Measurements from ENCODE around the gene C1QTNF3.
"Not testable (repeated sequence)": the region's sequence is repeated elsewhere in the genome, so short reads cannot be mapped to it uniquely, and the experiment has no call there.

The C1QTNF3 gene

GRCh38 chr5:34043099-34043876 lies at the start of gene C1QTNF3:
C1QTNF3 (minus strand) TSS chr5:34043213; CDS start chr5:34043125, 88 bp downstream.
- DNase-seq (ENCODE audit: low spot score), result no peak

DNA sequence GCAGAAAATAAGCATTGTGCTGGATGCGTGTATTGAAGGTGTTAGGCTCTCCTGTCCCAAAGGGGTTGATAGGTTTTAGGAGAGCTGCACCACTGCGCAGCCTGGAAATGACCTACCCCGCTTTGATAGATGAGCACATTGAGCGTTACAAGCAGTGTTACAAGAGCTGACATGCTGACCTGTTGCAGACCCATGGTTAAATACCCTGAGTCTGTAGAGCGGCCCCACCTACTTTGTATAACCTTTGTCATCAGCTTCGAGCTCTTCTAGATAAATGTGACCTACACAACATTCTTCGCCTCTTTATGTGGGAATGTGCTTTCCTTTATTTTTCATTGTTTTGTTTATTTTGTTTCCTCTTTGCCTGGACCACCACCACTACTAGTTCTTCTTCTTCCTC lies 48.0 kb upstream of the C1QTNF3 start:
- not testable (repeated sequence) for DNase-seq (ENCODE audit: low spot score)

DNA sequence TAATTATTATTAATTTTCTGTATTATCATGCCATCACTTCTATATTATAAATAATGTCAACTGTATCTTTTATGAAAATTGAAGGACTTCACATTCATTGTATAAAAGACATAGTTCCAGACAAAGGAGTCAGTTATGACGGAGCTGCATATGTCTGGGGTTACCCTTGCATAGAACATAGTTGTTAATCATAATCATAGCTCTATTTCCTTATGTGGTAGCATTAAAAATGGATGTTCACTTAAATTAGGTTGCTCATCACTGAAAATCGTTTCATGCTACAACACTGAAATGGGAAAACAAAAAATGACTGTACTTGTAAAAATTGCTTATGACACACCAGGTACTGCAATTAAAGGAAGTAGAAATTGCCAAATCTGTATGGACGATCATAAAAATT lies 46.8 kb upstream of the C1QTNF3 start:
- DNase-seq (ENCODE audit: low spot score), result not testable (repeated sequence)

GRCh38 chr5:34087728-34088127 lies 44.7 kb upstream of the C1QTNF3 start:
- not testable (repeated sequence) for DNase-seq (ENCODE audit: low spot score)

- DNase-seq (ENCODE audit: low spot score), result not testable (repeated sequence)
Measured at GRCh38 chr5:34083898-34084297, 40.9 kb upstream of the C1QTNF3 start.

GRCh38 chr5:34079505-34079904 lies 36.5 kb upstream of the C1QTNF3 start:
- not testable (repeated sequence) for DNase-seq (ENCODE audit: low spot score)

GRCh38 chr5:34077636-34078035 lies 34.6 kb upstream of the C1QTNF3 start:
- DNase-seq (ENCODE audit: low spot score), result not testable (repeated sequence)

DNA sequence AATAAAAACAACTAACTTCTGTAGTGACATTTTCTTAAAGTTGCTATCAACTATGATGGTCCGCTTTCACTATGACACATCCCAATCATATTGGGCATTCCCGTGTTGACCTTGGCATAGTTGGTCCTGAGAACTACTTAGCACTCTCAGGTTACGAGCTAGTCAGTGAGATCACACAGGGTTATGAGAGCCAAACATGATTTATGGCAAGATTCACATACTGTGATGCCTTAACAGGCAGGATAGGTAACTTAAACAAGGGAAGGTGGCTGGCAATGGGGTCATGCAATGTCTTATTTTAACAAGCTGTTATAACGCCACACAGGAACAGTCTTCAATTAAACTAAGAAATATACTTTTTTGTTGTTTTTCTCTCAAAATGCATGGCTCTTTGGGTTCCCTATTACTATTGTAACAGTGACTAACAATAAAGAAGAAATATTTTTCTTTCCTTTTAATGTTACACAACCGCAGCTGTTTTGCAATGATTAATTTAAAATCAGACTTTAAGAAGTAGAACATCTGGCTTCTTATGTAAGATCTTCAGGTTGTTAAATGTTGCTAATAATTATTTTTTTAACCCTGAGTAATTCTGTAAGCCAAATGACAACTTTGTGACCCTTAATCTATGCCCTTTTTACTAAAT lies 33.8 kb upstream of the C1QTNF3 start:
- not testable (repeated sequence) for DNase-seq (ENCODE audit: low spot score)

DNA sequence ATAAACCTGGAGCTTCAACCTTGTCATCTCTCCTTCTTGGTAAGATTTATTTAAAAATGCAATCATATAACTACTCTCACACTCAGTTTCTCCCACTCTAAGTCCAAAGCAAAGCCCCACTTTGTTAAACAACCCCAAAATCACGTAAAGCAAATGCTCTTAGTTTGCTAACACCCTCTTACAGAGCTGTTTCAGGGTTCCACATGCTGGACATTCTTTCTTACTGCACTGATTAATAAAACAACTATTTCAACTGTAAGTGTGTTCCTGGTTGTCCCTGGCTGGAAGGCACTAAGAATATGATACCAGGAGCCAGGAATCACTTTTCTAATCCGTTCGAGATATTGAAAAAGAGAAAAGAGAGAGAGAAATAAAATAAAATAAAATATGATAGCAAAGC lies 31.5 kb upstream of the C1QTNF3 start:
- not testable (repeated sequence) for DNase-seq (ENCODE audit: low spot score)

- DNase-seq (ENCODE audit: low spot score), result not testable (repeated sequence)
Measured at GRCh38 chr5:34074071-34074470, 31.1 kb upstream of the C1QTNF3 start.

DNA sequence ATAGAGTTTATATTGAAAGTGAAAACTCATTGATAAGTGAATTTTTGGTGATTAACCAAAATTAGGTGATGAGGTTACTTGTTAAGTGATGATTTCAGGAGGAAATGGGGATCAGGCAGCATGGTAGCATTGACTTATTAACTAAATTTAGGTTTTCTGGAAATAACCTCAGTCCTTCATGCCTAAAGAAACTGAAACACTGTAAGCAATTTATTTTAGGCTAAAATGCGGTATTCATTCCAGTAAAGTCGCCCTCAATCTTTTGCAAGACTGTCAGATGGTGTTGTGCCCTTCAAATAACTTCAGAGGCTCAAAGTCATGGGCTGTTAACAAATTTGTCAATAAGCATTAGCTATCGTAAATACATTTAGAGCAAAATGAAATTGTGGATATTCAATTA lies 27.6 kb upstream of the C1QTNF3 start:
- not testable (repeated sequence) for DNase-seq (ENCODE audit: low spot score)

GRCh38 chr5:34064656-34065055 lies 21.6 kb upstream of the C1QTNF3 start:
- DNase-seq (ENCODE audit: low spot score), result no peak

DNA sequence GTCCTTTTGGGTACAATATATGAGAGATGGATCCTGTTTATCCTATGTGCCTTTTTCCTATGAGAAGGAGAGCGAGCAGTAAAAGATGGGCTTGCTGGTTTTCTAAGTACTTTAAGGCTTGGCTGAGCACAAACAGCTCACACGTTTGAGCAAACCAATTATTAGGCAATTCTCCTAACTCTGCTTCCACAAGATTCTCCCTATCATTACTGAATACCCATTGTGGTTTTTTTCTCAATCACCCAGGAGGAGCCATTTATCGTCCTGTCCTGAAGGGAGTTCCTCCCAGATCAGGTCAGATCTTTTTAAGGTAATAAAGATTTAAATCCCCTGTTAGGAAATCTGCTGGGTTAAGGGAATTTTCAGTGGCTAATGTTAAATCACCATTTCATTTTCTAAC lies 19.4 kb upstream of the C1QTNF3 start:
- DNase-seq (ENCODE audit: low spot score), result no peak

DNA sequence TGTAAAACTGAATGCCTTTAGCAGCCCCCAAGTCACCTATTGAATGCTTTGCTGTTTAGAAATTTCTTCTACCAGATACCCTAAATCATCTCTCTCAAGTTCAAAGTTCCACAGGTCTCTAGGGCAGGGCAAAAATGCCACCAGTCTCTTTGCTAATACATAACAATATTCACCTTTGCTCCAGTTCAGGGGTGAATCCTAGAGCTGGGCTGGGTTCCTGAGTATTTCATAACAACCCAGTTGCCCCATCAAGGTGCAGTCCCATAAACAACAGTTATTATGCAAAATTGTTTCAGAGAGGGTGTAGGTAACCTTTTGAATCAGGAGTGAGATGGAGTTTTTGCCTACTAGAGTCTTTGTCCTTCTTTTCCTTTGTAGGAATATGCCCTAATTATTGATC lies 19.0 kb upstream of the C1QTNF3 start:
- no peak for DNase-seq (ENCODE audit: low spot score)

GRCh38 chr5:34059977-34060376 lies 17.0 kb upstream of the C1QTNF3 start:
- DNase-seq (ENCODE audit: low spot score), result no peak

DNA sequence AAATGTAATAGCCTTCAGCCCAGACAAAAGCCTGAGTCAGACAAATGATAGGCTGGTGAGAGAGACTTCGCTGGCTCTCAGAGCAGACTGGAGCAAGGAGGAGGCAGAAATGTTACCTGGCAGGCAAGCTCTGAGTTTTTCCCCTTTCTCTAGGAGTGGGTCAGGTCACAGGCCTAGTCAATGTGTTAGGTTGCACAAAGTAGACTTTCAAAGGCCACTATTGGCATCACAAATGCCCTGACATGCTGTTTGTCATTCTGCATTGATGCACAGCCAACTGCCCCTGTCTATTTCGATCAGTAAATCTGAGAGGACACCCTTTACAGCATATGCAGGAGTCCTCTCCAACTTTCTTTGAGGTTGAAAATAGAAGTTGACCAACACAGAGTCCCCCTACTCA lies 15.5 kb upstream of the C1QTNF3 start:
- no peak for DNase-seq (ENCODE audit: low spot score)

DNA sequence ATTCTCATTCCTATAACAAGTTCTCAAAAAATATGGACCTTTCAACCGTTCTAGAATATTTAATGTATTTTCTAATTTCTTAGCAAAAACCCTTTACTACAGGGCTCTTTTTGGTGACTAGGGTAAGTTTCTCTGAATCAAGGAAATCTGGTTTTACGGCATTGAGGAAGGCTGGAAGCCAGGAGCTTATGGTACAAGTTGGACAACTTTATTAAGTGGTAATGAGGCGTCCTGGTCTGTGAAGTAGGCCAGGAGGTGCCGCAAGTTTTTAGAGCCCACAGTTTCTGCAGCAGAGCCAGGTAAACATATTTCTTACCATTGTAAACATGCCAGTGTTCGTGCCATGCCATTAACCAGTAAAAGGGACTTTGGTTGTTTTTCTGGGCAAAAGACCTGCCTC lies 14.6 kb upstream of the C1QTNF3 start:
- no peak for DNase-seq (ENCODE audit: low spot score)

DNA sequence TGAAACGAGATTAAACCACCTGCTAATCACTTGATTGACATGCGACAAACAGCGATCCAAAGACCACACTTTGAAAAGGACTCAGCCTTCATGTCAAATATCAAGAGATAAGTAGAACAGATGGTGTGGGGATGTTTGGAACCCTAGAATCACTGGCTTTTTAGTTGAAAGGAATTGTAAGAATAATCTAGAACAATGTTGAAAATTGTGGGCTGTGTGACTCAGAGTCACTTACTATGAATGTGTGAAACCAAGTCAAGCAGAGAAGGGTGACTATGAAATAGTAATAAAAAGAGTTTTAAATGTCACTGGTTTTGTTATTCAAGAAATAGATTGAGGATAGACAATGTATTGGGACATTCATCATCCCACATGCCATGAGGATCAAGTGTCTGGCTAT lies 14.1 kb upstream of the C1QTNF3 start:
- no peak for DNase-seq (ENCODE audit: low spot score)

DNA sequence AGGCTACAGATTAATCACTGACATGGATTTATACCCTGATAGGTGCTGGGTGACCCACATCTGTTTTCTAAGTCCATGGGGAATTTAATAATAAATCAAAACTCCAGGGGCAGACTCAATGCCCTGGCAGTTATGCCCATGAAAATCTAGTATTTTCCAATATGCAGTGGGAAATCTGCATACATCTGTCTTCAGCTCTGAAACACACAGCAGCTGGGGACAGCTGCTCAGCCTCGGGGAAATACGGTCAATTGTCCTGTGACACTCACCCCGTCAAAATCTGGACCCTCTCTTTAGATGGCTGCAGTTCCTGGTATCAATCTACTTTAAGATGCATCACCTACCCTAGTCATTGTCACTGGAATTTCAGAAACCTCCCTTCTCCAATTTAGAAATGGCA lies 12.7 kb upstream of the C1QTNF3 start:
- no peak for DNase-seq (ENCODE audit: low spot score)

GRCh38 chr5:34054400-34054729 lies 11.4 kb upstream of the C1QTNF3 start:
- DNase-seq (ENCODE audit: low spot score), result no peak

GRCh38 chr5:34053571-34054399 lies 10.8 kb upstream of the C1QTNF3 start:
- DNase-seq (ENCODE audit: low spot score), result no peak

DNA sequence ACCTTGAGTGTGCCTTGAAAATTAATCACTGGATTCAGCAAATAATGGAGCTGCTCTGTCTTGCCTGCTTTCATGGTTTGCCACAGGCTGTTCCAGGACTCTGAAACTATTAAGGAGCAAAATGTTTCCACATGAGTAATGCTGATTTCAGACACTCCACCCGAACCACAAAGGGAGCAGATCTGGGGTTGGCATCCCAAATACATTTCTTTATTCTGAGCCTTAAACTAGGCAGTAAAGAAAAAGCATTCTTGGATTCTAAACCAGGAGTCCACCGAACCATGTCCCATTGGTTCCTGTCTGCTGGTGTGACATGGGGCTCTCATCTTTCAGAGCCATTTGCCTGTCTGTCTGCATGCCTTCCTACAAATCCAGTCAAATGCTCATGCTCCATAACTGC lies 10.1 kb upstream of the C1QTNF3 start:
- DNase-seq (ENCODE audit: low spot score), result no peak

Measured in germinal center (tissue), 1 donor.